Omental fat pad (tissue), 4 donors: ENCODE results near the gene HGD. TPM values are rescaled to one million over a fixed set of nuclear protein-coding genes. Genes with fewer than 3 reads are reported as not detected.
"Not testable (repeated sequence)": the region's sequence is repeated elsewhere in the genome, so short reads cannot be mapped to it uniquely, and the experiment has no call there.

Experiments used
- ATAC-seq: fragments of 150-250 bp; one replicate; pipeline ENCODE4 v1.9.1; 2016; ENCODE audit warnings: mild to moderate bottlenecking, moderate library complexity; ENCODE audit not compliant: low FRiP score
- DNase-seq: peaks from one replicate; pipeline ENCODE4 v3.0.0-alpha.2; 2019; ENCODE audit warnings: low spot score
- total RNA-seq, 4 donors: library from RNA; depleted of rRNA; stranded (reverse); fragments of >200 nt; gene quantifications; one replicate each; pipeline ENCODE4 v1.1.0, GENCODE V29; 2016
- TF ChIP-seq, protein P1 (sequence below), 3 donors: fragments of 450-650 bp; IDR thresholded peaks; one replicate each; pipeline ENCODE4 v1.5.1; 2016 to 2017; ENCODE audit warnings: antibody characterized with exemption in 3 of 3, mild to moderate bottlenecking in 3 of 3, moderate library complexity in 2 of 3

The HGD gene, protein sequence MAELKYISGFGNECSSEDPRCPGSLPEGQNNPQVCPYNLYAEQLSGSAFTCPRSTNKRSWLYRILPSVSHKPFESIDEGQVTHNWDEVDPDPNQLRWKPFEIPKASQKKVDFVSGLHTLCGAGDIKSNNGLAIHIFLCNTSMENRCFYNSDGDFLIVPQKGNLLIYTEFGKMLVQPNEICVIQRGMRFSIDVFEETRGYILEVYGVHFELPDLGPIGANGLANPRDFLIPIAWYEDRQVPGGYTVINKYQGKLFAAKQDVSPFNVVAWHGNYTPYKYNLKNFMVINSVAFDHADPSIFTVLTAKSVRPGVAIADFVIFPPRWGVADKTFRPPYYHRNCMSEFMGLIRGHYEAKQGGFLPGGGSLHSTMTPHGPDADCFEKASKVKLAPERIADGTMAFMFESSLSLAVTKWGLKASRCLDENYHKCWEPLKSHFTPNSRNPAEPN
- 1 to 10 TPM in 1 of 4 donors, under 1 TPM in 1, not detected in 2; 0.37 to 1.1 TPM for total RNA-seq

DNA sequence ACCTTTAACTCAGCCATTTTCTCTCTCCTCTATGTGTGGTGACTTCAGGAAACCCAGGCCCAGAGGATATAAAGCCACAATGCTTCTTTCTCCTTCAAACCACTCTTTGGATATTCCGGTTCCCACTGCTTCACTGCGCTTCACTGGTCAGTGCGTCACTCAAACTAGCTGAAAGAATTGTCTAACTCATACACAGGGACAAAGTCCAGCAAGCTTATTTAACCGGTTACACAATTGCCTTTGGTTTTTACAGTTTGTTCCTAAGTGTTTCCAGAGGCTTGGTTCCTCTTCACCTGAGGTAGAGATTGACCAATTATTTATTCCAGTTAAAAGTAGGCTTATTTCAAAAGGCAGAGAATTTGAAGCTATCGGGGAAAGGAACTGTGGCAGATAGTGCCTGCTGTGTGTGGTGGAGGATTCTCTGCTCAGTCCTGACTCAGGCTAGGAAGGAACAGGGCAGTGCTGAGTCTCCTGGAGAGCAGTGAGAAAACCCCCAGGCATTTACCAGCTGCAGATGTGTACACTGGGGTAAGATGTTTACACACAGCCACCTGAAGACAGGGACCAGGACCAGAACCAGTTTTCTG is at the start of gene HGD:
Gene HGD (minus strand): TSS at position 145 of the 587 bp plus-strand sequence. CDS start 128 bp downstream, at position 17.
- ATAC-seq (no peak), DNase-seq (no peak)
- TF ChIP-seq, protein P1, sequence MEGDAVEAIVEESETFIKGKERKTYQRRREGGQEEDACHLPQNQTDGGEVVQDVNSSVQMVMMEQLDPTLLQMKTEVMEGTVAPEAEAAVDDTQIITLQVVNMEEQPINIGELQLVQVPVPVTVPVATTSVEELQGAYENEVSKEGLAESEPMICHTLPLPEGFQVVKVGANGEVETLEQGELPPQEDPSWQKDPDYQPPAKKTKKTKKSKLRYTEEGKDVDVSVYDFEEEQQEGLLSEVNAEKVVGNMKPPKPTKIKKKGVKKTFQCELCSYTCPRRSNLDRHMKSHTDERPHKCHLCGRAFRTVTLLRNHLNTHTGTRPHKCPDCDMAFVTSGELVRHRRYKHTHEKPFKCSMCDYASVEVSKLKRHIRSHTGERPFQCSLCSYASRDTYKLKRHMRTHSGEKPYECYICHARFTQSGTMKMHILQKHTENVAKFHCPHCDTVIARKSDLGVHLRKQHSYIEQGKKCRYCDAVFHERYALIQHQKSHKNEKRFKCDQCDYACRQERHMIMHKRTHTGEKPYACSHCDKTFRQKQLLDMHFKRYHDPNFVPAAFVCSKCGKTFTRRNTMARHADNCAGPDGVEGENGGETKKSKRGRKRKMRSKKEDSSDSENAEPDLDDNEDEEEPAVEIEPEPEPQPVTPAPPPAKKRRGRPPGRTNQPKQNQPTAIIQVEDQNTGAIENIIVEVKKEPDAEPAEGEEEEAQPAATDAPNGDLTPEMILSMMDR (IDR thresholded peaks at IDR 0.05): no peak

DNA sequence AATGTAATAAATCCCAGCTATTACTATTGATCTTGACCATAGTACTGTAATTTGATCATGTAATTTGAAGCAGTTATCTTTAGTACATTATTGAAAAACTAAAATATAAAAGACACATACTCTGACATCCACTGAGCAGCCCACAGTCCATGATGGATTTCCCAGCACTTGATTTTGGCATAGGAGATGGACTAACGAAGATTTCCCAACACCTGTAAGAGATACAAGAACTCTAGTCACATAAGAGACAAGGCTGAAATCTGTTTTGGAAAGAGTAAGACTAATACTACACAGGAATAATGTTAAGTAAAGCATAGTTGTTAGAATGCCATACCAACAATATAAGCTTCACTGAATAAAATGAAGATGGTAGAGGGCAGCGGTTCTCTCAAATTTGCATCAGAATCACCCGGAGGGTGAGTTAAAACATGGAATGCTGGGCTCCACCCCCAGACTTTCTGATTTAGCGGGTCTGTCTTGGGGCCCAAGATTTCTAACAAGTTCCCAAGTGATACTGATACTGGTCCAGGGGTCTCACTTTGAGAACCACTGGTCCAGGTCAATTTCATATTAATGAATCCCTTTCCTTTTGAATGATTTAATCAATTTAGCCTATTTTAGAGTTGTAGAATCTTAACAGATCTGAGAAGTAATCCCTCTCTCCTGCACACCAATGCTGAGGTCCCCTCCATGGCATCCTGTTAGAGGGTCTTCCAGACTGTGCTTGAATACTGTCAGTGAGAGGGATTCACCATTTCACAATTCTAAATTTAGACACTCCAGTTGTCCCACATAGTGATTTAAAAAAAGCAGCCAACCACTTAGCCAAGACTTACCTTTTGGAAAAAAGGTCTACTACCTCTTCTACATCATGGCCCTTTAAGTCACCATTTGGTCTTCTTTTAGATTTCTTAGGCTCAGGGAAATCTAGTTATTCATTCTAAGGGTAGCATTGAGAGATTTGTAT is 48.8 kb upstream of the HGD start:
- DNase-seq (no peak), ATAC-seq (no peak)
- TF ChIP-seq, protein P1 (IDR thresholded peaks at IDR 0.05): no peak

DNA sequence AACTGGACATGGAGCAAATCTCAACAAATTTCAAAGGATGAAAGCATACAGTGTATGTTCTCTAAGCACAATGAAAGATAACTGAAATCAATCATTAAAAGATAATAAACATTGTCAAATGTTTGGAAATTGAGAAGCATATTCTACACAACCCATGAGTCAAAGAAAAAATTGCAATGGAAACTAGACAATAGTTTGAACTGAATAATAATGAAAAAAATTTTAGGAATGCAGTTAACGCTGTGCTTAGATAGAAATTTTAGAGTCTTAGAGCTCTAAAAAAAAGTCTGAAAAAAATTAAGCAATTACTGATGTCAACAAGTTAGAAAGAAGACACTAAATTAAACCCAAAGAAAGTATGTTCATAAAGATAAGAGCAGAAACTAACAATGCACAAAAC is 44.8 kb upstream of the HGD start:
- no peak for ATAC-seq
- DNase-seq: no peak
- TF ChIP-seq, protein P1 (IDR thresholded peaks at IDR 0.05): no peak

DNA sequence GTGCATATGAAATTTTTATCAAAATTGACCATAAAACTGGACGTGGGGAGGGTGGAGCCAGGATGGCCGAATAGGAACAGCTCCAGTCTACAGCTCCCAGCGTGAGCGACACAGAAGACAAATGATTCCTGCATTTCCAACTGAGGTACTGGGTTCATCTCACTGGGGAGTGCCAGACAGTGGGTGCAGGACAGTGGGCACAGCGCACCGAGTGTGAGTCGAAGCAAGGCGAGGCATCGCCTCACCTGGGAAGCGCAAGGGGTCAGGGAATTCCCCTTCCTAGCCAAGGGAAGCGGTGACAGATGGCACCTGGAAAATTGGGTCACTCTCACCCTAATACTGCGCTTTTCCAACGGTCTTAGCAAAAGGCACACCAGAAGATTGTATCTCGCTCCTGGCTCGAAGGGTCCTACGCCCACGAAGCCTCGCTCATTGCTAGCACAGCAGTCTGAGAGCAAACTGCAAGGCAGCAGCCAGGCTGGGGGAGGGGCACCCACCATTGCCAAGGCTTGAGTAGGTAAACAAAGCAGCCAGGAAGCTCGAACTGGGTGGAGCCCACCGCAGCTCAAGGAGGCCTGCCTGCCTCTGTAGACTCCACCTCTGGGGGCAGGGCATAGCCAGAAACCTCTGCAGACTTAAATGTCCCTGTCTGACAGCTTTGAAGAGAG is 37.3 kb upstream of the HGD start:
- DNase-seq, ATAC-seq: not testable (repeated sequence)

DNA sequence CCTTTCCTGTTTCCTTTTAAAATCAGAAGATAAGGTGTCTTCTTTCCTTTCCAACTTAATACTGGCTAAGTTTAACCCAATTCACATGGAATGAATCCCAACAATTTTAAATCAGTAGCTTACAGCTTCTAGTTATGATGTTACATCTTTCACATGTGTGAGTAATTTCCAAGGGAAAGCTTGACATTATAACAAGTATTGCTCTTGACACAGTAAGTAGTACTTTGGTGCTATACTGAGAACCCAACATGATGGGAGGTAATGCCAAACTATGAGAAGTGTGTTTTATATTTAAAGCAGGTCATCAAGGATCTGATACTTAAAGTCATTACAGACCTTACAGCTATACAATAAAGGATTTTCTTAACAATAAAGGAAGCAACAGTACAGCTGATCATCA is 31.2 kb upstream of the HGD start:
- TF ChIP-seq, protein P1 (IDR thresholded peaks at IDR 0.05): no peak
- DNase-seq: no peak
- ATAC-seq: no peak

DNA sequence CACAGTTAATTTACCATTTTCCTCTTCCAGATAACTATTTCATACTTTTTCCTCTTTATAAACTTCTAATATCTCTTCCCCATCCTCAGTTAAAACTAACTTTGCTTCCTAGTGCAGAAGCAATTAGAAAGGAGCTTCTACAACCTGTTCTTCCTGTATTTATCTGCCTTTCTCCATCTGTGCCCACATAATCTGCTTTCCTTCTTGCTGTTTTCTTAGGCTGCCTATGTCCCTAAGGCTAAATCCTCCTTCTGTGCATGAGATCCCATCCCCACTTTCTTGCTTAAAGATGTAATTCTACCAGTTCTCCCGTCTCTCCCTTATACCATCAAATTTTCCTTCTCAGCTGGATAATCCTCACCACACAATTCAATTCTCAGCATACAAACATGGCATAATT is 28.3 kb upstream of the HGD start:
- TF ChIP-seq, protein P1 (IDR thresholded peaks at IDR 0.05): no peak
- DNase-seq: no peak
- ATAC-seq: no peak
